NCI-H146 (cell line): ENCODE measurements around the gene ITGA4.

ENCODE experiments used
- DNase-seq: peaks from one replicate; lab custom pipeline; 2025; lab: John Stamatoyannopoulos, UW

The ITGA4 gene

DNA sequence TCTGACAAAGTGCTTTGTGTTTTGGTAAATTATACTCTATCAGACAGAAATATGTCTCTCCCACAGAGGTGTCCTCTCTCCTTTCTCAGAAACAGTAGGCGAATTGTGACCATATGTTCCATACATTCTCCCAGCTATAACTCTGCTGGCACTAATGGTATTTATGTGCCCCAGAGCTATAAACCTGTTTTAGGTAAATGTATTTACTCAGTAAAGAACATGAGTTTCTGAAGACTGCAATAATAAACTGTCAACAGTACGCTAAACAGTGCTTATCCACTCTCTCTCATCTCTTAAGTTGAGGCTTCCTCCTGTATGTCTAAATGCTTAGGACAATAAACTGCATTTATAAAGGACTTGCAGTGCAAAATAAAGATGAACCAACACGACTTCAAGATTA is 58.5 kb downstream of the ITGA4 start:
- DNase-seq, result no peak

GRCh38 chr2:181516992-181517391 is 59.8 kb downstream of the ITGA4 start:
- DNase-seq, result no peak

DNA sequence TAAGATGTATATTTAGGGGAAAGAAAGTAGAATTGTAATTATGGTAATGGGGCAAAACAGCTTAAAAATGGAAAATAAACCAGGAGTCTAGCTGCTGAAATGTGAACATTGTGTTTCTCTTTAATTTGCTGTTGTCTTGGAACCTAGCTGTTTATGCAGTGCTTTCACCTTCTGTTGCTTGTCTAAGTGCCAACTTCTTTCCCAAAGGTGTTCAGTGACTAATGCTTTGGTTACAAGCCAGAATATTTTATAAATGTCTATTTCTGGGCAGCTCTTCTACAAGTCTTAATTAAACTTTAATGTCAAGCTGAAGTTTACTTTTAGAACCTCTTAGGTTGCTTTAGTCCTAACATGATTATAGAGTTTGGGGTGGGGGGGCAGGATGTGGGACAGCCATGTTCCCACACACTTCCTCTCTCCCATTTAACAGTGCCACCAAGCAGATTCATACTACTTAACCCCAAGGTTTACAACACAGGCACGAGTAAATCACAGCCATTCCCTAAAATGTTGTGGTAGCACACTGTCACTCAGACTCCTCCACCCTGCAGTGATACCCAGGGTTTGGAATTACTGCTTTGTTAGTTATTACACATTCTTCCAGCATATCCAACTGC is 60.6 kb downstream of the ITGA4 start:
- no peak for DNase-seq

DNA sequence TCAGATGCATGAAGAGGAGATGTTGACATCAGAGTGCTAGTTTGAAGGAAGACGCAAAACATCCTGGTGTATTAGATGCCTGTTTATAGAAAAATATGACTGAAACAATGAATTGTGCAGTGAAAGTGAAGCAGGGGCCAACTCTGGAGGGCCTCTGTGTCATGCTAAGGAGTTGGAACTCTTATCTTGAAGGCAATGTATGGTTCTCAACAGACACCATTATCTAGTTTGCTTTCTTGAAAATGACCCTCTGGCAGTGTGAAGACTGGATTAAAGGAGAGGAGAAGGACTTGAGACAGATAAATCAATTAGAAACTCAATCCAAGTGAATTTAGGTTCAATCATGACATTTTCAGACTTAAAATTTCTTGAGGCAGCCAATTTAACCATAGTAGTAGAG is 63.1 kb downstream of the ITGA4 start:
- DNase-seq, result no peak

DNA sequence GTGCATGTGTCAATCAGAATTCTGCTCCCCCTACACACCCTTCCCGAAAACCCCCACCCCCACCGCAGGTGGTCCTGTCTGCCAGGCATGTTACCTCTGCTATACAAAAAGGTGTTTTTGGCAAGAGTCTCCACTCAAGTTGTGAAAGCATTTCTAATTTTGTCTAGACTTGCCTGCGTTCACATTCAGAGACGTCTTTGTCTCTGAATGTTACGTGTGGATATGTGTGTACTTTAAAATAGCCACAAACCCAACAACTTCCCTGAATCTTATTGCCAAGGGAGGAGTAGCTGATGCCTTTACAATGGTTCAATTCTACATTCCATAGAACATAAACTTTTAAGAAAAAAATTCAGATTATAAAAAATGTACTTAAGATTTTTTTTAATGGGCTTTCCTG is 66.6 kb downstream of the ITGA4 start:
- no peak for DNase-seq

- DNase-seq, result no peak
Observed at GRCh38 chr2:181526014-181526413, 68.8 kb downstream of the ITGA4 start.

GRCh38 chr2:181527058-181527457 is 69.9 kb downstream of the ITGA4 start:
- DNase-seq, result no peak

DNA sequence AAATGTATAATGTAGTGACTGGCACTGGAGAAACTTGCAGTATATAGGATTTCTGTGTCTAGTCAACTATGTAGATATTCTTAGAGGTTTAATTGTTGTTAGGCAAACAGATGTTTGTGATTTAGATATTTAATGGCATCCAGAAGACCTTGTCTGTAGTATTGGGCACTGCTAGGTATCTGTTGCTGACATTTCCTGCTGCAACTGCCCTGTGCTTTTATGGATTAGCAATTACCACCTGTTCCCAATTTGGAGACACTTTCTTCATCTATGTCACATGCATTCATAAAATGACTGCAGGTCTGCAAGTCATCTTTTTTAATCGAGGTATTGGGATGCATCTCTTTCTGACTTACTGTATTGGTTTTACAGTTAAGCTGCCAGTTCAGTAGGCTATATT is 71.3 kb downstream of the ITGA4 start:
- DNase-seq, result no peak

DNA sequence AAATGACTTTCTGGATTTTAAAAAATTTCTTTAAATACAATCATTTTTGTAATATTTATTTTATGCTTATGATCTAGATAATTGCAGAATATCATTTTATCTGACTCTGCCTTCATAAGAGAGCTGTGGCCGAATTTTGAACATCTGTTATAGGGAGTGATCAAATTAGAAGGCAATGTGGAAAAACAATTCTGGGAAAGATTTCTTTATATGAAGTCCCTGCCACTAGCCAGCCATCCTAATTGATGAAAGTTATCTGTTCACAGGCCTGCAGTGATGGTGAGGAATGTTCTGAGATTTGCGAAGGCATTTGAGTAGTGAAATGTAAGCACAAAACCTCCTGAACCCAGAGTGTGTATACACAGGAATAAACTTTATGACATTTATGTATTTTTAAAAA is 79.5 kb downstream of the ITGA4 start:
- DNase-seq, result no peak

GRCh38 chr2:181540421-181540820 is 83.2 kb downstream of the ITGA4 start:
- DNase-seq, result no peak

DNA sequence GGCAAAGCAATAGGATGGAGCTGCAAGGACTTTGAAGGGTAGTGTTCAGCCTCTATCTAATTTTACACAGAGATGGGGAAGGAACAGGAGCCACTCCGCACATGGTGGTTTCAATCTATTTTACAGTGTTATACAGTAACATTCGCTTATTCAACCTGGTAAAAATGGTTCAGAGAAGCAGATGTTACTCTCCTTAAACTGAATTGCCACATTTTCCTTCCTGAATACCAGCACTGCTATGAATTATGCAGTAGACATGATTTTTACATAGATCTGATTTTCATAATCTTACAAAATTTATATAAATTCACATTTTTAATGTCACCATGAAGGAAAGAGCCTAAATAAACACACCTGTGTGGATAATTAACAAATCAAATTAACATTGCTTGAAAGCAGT is 85.0 kb downstream of the ITGA4 start:
- DNase-seq, result no peak

DNA sequence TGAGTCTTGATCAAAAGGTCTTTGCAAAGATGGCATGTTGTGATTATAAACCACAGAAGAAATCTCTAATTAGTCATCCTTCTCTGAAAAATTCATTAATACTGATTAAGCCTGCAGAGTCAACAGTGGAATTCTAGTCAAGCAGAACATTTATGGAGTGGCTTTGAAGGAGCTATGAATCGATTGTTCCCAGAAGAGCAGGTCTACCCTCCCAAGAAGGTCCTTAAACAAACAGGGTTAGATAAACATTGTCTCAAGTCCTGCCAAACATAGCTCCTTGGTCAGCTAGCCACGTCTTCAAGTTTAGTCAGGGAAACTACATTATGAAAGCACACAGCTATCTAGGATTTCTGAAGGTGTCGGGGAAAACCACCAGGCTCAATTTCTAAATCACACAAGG is 88.9 kb downstream of the ITGA4 start:
- no peak for DNase-seq

- DNase-seq, result no peak
Observed at GRCh38 chr2:181552808-181553207, 95.6 kb downstream of the ITGA4 start.

DNA sequence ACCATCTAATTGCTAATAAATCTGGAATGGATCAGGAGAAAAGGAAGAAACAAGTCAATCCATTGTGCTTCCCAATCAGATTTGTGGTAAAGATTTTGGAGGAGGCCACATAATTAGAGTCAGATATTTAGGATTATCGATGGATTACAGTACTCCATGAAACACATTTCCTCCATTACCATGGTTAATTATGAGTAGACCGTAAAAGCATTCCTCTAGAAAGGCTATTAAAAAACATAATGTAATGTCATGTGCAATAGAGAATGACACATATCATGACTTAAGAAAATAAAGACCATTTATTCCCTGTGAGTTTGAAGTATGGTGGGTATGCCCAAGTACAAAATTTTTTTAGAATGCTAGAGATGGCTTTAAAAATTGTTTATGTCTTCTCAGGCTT is 96.1 kb downstream of the ITGA4 start:
- DNase-seq, result no peak

DNA sequence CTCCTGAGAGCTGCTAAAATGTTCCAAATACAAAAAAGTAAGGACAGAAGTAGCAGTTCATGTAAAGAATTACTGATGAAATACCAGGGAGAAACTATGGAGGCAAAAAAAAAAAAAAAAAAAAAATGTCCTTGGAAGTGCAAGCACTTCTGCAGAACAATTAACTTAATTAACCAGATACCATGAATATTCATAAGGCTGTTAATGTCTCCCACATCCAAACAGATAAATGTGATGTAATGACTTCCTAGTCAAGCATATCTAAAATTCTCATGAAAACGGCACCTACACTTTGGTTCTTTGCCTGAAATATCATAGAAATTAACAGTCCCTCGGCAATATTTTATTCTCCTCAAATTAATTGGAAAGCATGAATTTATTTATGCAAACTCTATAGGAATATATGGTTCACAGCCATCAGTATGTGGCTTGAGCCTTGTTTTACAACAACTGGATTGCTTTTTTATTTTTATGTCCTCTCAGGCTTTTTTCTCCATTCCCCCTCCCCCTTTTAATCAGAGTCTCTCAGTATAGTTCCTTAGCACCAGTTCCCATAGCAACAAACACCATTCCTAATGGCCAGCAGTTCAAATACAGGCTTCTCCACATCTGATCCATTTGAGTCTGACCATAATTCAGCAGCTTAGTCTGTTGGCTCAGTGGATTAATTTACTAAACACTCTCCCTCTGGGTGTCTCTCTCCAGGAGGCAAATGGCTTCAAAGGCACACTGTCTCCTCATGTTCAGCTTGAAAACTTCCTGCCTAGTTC is 97.1 kb downstream of the ITGA4 start:
- peak; percentile 60 for DNase-seq

GRCh38 chr2:181558371-181558770 is 101.2 kb downstream of the ITGA4 start:
- DNase-seq, result no peak

DNA sequence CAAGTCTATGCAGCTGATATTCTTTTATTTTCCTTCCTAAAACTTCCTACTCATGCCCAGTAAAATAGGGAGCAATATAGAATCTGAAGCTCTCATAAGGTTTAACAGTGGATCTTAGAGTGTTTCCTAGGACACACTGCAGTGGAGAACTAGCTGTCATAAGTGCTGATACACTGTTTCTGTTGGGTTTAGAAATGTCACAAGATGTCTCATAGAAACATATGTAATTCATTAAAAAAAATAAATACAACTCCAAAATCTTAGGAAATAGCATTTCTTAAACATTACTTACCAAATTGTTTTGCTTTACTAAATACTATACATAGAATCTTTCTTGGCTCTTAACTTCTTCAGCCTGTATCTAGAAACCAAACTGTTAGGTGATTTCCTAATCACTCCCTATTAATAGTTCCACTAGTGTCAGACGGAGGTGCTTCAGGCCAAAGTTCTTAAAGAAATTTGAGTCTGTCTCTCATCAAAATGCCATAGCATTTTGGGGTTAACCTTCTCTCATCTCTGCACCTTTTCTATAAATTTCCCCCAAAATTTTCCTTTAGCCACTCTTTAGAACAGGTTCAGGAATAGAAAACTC is 106.0 kb downstream of the ITGA4 start:
- no peak for DNase-seq

DNA sequence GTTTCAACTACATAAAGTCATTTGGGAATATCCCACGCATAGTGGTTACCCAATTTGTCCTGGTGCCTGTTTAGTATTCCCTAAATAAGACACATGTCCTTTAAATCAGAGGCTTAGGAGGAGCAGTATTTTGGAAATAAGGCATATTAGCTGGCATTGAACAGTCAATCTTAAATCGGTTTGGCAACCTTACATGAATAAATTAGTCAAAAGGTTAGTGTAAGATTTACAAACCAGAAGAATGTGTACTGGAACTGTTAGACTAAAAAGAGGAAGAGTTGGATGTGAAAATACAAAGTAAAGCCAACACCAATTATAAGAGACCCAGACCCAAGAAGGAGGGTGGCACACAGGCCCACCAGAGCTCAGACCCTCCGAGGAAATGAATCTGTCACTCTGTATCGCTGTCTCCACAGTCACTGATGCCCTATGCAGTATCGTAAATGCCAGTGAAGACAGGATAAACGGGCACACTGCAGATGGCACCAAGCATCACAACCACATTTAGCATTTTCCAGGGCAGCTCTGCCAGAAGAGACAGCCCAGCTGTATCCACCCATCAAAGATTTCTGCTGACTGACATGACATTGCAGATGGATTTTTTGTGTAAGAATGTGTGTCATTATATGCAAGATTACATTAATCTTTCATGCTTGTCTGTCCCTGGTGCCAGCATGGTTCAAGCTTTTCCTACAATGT is 109.3 kb downstream of the ITGA4 start:
- DNase-seq, result no peak

GRCh38 chr2:181570059-181570458 is 112.9 kb downstream of the ITGA4 start:
- DNase-seq, result no peak

DNA sequence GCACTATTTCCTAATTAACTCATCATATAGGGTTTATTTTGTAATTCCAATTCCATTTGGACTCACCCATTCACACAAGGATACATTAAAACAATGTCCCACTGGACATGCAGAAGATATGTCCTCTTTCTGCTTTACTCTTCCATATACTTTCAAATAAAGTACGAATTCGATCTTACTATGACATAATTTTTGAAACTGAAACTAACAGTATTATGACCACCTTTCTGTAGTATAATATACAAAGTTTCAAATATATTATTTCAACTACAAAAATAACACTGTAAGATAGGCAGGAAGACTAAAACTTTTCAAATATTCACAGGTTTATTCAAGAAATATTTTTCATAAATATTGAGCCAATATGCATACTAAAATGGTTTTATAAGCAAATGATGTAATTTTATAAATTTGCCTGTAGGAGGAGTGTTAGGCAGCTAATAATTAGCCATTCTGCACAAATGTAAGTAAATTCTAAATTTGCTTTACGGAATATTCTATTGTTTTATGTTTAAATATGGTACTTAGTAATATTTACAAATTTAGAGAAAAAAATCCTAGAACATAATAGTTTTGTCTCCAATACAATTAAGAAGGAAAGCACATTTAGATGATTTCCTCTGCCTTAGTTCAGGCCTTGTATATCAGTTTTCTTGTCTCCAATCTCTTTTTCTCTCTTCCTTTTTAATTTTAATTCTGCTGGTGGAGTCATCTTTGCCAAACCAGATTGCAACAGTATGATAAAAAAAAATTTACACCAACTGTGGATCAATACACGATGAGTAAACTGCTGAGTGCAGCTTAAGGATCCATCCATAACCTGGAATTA is 113.9 kb downstream of the ITGA4 start:
- no peak for DNase-seq

- peak; percentile 67 for DNase-seq
Observed at GRCh38 chr2:181573140-181573736, 116.1 kb downstream of the ITGA4 start.

- peak; percentile 94 for DNase-seq
Observed at GRCh38 chr2:181574321-181574720, 117.1 kb downstream of the ITGA4 start.
